Globus pallidus (tissue), 1 donor: ENCODE results near the gene MESP2.

Experiments
- DNase-seq: peaks from one replicate; pipeline ENCODE4 v3.0.0-alpha.2; 2015; ENCODE audit warnings: low spot score

Gene MESP2

GRCh38 chr15:89756897-89757296, 19.2 kb upstream of the MESP2 start:
- no peak for DNase-seq

- no peak for DNase-seq
These were observed 17.8 kb upstream of the MESP2 start for GRCh38 chr15:89758283-89758682.

GRCh38 chr15:89758981-89759380, 17.2 kb upstream of the MESP2 start:
- DNase-seq, result no peak

GRCh38 chr15:89759835-89760234, 16.3 kb upstream of the MESP2 start:
- DNase-seq, result no peak

GRCh38 chr15:89760303-89761008, 15.7 kb upstream of the MESP2 start:
- DNase-seq, result peak; percentile 45

- DNase-seq, result no peak
These were observed 14.9 kb upstream of the MESP2 start for GRCh38 chr15:89761009-89761831.

GRCh38 chr15:89761929-89762328, 14.2 kb upstream of the MESP2 start:
- DNase-seq, result no peak

- no peak for DNase-seq
These were observed 10.4 kb upstream of the MESP2 start for GRCh38 chr15:89765694-89766093.

- no peak for DNase-seq
These were observed 9.5 kb upstream of the MESP2 start for GRCh38 chr15:89766357-89767311.

GRCh38 chr15:89767411-89767915, 8.7 kb upstream of the MESP2 start:
- DNase-seq, result no peak

GRCh38 chr15:89768071-89768500, 8.0 kb upstream of the MESP2 start:
- DNase-seq, result no peak

GRCh38 chr15:89769366-89769765, 6.8 kb upstream of the MESP2 start:
- DNase-seq, result no peak

GRCh38 chr15:89770041-89770440, 6.1 kb upstream of the MESP2 start:
- no peak for DNase-seq

- no peak for DNase-seq
These were observed 3.1 kb upstream of the MESP2 start for GRCh38 chr15:89772932-89773583.

GRCh38 chr15:89774492-89774891, 1.6 kb upstream of the MESP2 start:
- DNase-seq, result no peak

GRCh38 chr15:89775815-89776214, 317 bp upstream of the MESP2 start:
- no peak for DNase-seq

- no peak for DNase-seq
These were observed 1.1 kb downstream of the MESP2 start for GRCh38 chr15:89777073-89777751.

GRCh38 chr15:89777782-89778380, 1.7 kb downstream of the MESP2 start:
- DNase-seq, result peak; percentile 18

GRCh38 chr15:89778861-89779260, 2.7 kb downstream of the MESP2 start:
- DNase-seq, result no peak

- DNase-seq, result no peak
These were observed 4.5 kb downstream of the MESP2 start for GRCh38 chr15:89780601-89781000.

- no peak for DNase-seq
These were observed 4.9 kb downstream of the MESP2 start for GRCh38 chr15:89781055-89781454.
